NCI-H1694 (cell line): ENCODE data around the gene MLLT1.
"Not testable (repeated sequence)": the region's sequence is repeated elsewhere in the genome, so short reads cannot be mapped to it uniquely, and the experiment has no call there.

Experiments used
- DNase-seq: peaks from one replicate; lab custom pipeline; 2025; lab: John Stamatoyannopoulos, UW

MLLT1 gene

GRCh38 chr19:6279931-6280591, at the start of gene MLLT1:
MLLT1 (minus strand) TSS chr19:6279975; CDS start chr19:6279784, 191 bp downstream.
- DNase-seq, result peak; percentile 75

- no peak for DNase-seq
Observed at GRCh38 chr19:6326815-6327214, 47.0 kb upstream of the MLLT1 start.

GRCh38 chr19:6325614-6326013, 45.8 kb upstream of the MLLT1 start:
- DNase-seq, result no peak

- DNase-seq, result no peak
Observed at GRCh38 chr19:6324757-6325156, 45.0 kb upstream of the MLLT1 start.

GRCh38 chr19:6322284-6322683, 42.5 kb upstream of the MLLT1 start:
- no peak for DNase-seq

- no peak for DNase-seq
Observed at GRCh38 chr19:6319376-6319775, 39.6 kb upstream of the MLLT1 start.

- no peak for DNase-seq
Observed at GRCh38 chr19:6318772-6319171, 39.0 kb upstream of the MLLT1 start.

GRCh38 chr19:6315646-6316045, 35.9 kb upstream of the MLLT1 start:
- not testable (repeated sequence) for DNase-seq

- DNase-seq, result no peak
Observed at GRCh38 chr19:6313398-6313969, 33.7 kb upstream of the MLLT1 start.

GRCh38 chr19:6312018-6312417, 32.2 kb upstream of the MLLT1 start:
- DNase-seq, result no peak

GRCh38 chr19:6298413-6298812, 18.6 kb upstream of the MLLT1 start:
- no peak for DNase-seq

GRCh38 chr19:6297202-6297601, 17.4 kb upstream of the MLLT1 start:
- no peak for DNase-seq

GRCh38 chr19:6292006-6292405, 12.2 kb upstream of the MLLT1 start:
- DNase-seq, result no peak

GRCh38 chr19:6288737-6289136, 9.0 kb upstream of the MLLT1 start:
- DNase-seq, result no peak

GRCh38 chr19:6287269-6287885, 7.6 kb upstream of the MLLT1 start:
- no peak for DNase-seq

- no peak for DNase-seq
Observed at GRCh38 chr19:6286676-6287075, 6.9 kb upstream of the MLLT1 start.

- DNase-seq, result not testable (repeated sequence)
Observed at GRCh38 chr19:6282393-6282792, 2.6 kb upstream of the MLLT1 start.

GRCh38 chr19:6279620-6279930, 200 bp downstream of the MLLT1 start:
- DNase-seq, result no peak

GRCh38 chr19:6278740-6279619, 795 bp downstream of the MLLT1 start:
- DNase-seq, result no peak

GRCh38 chr19:6278051-6278450, 1.7 kb downstream of the MLLT1 start:
- DNase-seq, result no peak

GRCh38 chr19:6276447-6276846, 3.3 kb downstream of the MLLT1 start:
- DNase-seq, result no peak

- no peak for DNase-seq
Observed at GRCh38 chr19:6275170-6275744, 4.5 kb downstream of the MLLT1 start.
